Mucosa of rectum (tissue), 2 donors: ENCODE results near the gene ABI3BP.

Experiments
- H3K27ac ChIP-seq, 2 donors: one replicate each; pipeline ENCODE4 v1.7.0; 2013; ENCODE audit warnings: inconsistent platforms in 2 of 2, low read depth in 2 of 2, low read length in 2 of 2
- H3K27me3 ChIP-seq, 2 donors: one replicate each; pipeline ENCODE4 v1.7.0; 2013; ENCODE audit warnings: low read length in 2 of 2; ENCODE audit not compliant: control insufficient read depth in 2 of 2, insufficient read depth in 2 of 2
- H3K36me3 ChIP-seq, 2 donors: one replicate each; pipeline ENCODE4 v1.7.0; 2013; ENCODE audit warnings: low read length in 2 of 2; ENCODE audit not compliant: control insufficient read depth in 2 of 2, insufficient read depth in 2 of 2
- H3K4me1 ChIP-seq, 2 donors: one replicate each; pipeline ENCODE4 v1.7.0; 2013; ENCODE audit warnings: low read length in 2 of 2, mild to moderate bottlenecking in 1 of 2; ENCODE audit not compliant: control insufficient read depth in 2 of 2, insufficient read depth in 2 of 2
- H3K4me3 ChIP-seq, 2 donors: one replicate each; pipeline ENCODE4 v1.7.0; 2013; ENCODE audit warnings: low read length in 2 of 2
- H3K9ac ChIP-seq, 2 donors: one replicate each; pipeline ENCODE4 v1.7.0; 2013; ENCODE audit warnings: low read length in 2 of 2, low read depth in 1 of 2, mild to moderate bottlenecking in 1 of 2
- H3K9me3 ChIP-seq, 2 donors: one replicate each; pipeline ENCODE4 v1.7.0; 2013; ENCODE audit warnings: low read length in 2 of 2; ENCODE audit not compliant: control insufficient read depth in 2 of 2
- donor health status: healthy.
- donor health status: Normal muscosa, but diverticular disease.

Gene ABI3BP

DNA sequence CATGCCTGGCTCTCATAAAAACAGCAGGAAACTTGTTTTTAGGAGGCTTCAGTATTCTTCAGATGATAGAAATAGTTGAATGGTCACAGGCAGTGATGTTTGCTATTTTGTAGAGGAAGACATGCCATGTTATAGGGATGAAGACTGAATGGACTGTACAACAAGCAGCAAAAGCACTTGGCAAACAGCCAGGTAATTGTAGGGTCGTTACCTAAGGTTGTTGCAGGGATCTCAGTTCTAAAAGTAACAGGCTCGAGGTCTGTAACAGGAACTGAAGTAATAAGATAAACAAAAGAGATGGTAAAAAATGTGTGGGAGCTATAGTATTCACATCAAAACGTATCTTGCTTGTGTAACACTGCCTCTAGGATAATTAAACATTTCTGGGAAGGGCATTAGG, 167.6 kb downstream of the ABI3BP start:
- Histone ChIP-seq H3K4me1 (no peaks in the 10 kb centered on the region), H3K9ac (no peak overlapping the region), H3K4me3 (no peak overlapping the region), H3K27ac (no peak overlapping the region), H3K9me3 (no peaks in the 10 kb centered on the region), H3K36me3 (no peaks in the 10 kb centered on the region), H3K27me3 (no peaks in the 10 kb centered on the region)

- Histone ChIP-seq H3K27me3 (no peaks in the 10 kb centered on the region), H3K9me3 (no peaks in the 10 kb centered on the region), H3K4me3 (no peak overlapping the region), H3K4me1 (no peaks in the 10 kb centered on the region), H3K27ac (no peak overlapping the region), H3K9ac (no peak overlapping the region), H3K36me3 (no peaks in the 10 kb centered on the region)
Observed at GRCh38 chr3:100815583-100815982, 177.6 kb downstream of the ABI3BP start.

DNA sequence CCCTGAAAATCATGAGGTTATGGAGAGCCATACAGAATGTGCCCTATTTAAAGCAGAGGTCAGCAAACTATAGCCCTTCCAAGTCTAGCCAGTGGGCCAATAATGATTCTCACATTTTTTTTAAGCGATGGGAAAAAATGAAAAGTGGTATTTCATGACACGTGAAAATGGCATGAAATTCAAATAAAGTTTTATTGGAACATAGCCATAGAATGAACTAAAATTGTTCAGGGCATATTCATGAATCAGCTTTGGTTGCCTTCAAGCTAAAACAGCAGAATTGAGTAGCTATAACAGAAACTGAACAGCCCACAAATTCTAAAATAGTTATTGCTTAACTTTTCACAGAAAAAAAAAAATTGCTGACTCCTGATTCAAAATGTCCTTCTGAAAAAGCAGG, 179.4 kb downstream of the ABI3BP start:
- no peaks in the 10 kb centered on the region for H3K36me3 ChIP-seq
- H3K4me1 ChIP-seq, result no peaks in the 10 kb centered on the region
- H3K4me3 ChIP-seq, result no peak overlapping the region
- H3K9me3 ChIP-seq, result no peaks in the 10 kb centered on the region
- H3K27ac ChIP-seq, result no peak overlapping the region
- no peaks in the 10 kb centered on the region for H3K27me3 ChIP-seq
- no peak overlapping the region for H3K9ac ChIP-seq

DNA sequence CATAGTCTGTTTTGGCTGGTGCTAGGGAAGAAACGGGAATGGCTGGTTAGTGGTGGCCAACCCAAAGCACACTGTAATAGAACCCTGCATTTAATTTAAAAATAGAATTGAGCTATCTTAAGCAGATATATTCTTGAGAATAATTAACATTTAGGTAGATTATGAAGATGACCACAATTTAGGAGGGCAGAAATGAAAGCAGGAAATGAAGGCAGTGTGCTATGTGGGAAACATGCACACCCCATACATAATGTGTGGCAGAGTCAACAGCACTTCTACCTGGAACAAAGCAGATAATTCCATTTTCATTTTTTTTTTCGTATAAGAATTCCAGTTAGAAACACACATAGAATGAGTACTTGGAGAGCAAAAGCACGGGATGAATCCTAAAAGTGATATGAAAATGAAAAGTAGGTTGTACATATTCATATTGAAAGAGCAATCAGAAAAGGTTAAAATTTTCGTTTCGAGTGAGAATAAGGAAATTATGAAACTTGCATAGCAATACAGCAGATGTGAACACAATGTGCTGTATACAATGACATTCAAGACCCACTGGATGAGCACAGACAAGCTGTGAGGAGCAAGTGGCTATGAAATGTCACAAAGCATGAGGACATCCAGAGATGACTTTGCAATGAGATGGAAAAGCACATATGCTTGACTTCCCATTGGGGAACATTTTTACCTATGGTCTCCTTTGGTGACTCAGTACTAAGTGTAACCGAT, 181.3 kb downstream of the ABI3BP start:
- Histone ChIP-seq H3K4me3 (no peak overlapping the region), H3K4me1 (no peaks in the 10 kb centered on the region), H3K9ac (no peak overlapping the region), H3K27me3 (no peaks in the 10 kb centered on the region), H3K9me3 (no peaks in the 10 kb centered on the region), H3K36me3 (no peaks in the 10 kb centered on the region), H3K27ac (no peak overlapping the region)

DNA sequence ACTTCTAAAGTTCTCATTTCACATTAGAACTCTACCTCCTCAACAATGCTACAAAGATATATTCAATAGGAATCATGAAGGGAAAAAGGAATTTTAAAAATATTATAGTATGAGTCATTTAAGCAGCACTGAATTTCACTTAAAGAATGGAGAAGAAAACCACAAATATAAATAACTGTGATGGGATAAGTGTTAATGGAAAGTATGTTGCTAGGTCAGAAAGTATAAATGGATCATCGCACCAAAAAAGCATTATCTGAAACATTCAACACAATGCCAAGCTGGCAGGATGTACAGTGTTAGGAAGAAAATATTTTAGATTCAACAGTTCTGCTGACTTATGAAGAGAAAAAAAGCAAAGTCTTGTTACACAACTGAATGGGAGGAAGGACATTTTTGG, 182.6 kb downstream of the ABI3BP start:
- Histone ChIP-seq H3K9ac (no peak overlapping the region), H3K4me3 (no peak overlapping the region), H3K27ac (no peak overlapping the region), H3K36me3 (no peaks in the 10 kb centered on the region), H3K27me3 (no peaks in the 10 kb centered on the region), H3K4me1 (no peaks in the 10 kb centered on the region), H3K9me3 (no peaks in the 10 kb centered on the region)

- no peaks in the 10 kb centered on the region for H3K27me3 ChIP-seq
- no peaks in the 10 kb centered on the region for H3K4me1 ChIP-seq
- H3K9me3 ChIP-seq, result no peaks in the 10 kb centered on the region
- no peak overlapping the region for H3K9ac ChIP-seq
- H3K4me3 ChIP-seq, result no peak overlapping the region
- H3K36me3 ChIP-seq, result no peaks in the 10 kb centered on the region
- no peak overlapping the region for H3K27ac ChIP-seq
Observed at GRCh38 chr3:100804631-100805030, 188.6 kb downstream of the ABI3BP start.

GRCh38 chr3:100803711-100804110, 189.5 kb downstream of the ABI3BP start:
- no peaks in the 10 kb centered on the region for H3K4me1 ChIP-seq
- no peaks in the 10 kb centered on the region for H3K9me3 ChIP-seq
- no peaks in the 10 kb centered on the region for H3K27me3 ChIP-seq
- H3K4me3 ChIP-seq, result no peak overlapping the region
- no peaks in the 10 kb centered on the region for H3K36me3 ChIP-seq
- H3K9ac ChIP-seq, result no peak overlapping the region
- H3K27ac ChIP-seq, result no peak overlapping the region

DNA sequence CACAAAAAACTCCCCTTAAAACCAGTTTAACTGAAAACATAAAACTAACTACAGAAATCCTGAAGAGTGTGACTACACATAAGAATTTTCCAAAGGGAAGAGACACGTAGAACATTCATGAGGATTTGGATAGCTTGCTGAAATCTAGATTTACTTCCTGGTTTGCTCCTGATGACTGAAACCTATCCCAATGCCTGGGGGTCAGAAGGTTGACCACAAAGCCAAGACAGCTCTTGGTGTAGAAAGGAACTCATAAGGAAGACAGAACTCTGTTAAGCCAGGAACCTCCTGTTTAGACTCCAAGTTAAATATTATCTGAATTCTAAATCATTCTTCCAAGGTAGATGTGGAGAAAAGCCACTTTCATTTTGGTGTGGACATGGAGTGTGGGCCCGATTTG, 191.1 kb downstream of the ABI3BP start:
- Histone ChIP-seq H3K27me3 (no peaks in the 10 kb centered on the region), H3K9me3 (no peaks in the 10 kb centered on the region), H3K9ac (no peak overlapping the region), H3K27ac (no peak overlapping the region), H3K4me1 (no peaks in the 10 kb centered on the region), H3K4me3 (no peak overlapping the region), H3K36me3 (no peaks in the 10 kb centered on the region)

GRCh38 chr3:100798012-100798411, 195.2 kb downstream of the ABI3BP start:
- Histone ChIP-seq H3K4me3 (no peak overlapping the region), H3K9me3 (no peaks in the 10 kb centered on the region), H3K27ac (no peak overlapping the region), H3K4me1 (peaks cover 0 to 5% of the 10 kb centered on the region in 2 donors), H3K36me3 (no peaks in the 10 kb centered on the region), H3K9ac (no peak overlapping the region), H3K27me3 (no peaks in the 10 kb centered on the region)

GRCh38 chr3:100796556-100796955, 196.7 kb downstream of the ABI3BP start:
- H3K27ac ChIP-seq, result no peak overlapping the region
- no peak overlapping the region for H3K9ac ChIP-seq

More at GRCh38 chr3:100796556-100796955, 196.7 kb downstream of the ABI3BP start:
- Histone ChIP-seq H3K4me3 (peak overlapping the region in 1 of 2 donors; percentile 24), H3K36me3 (no peaks in the 10 kb centered on the region), H3K9me3 (no peaks in the 10 kb centered on the region), H3K27me3 (no peaks in the 10 kb centered on the region), H3K4me1 (peaks cover 0 to 5% of the 10 kb centered on the region in 2 donors)
